ENCODE measurements around the gene SYNGR4. TPM values are rescaled to one million over a fixed set of nuclear protein-coding genes. Genes with fewer than 3 reads are reported as not detected.

Gene SYNGR4
- total RNA-seq, 2 donors from 2014 or later = 0.25 to 0.34 TPM

GRCh38 chr19:48350856-48351255, 13.3 kb upstream of the SYNGR4 start:
- peaks cover 0 to 3% of the 10 kb centered on the region in 2 donors for H3K36me3 Mint-ChIP-seq (ENCODE audit: insufficient read depth in 2 of 2)
- no peaks in the 10 kb centered on the region for H3K27me3 Mint-ChIP-seq (ENCODE audit: low read depth)
- H3K4me1 Mint-ChIP-seq (ENCODE audit: low read depth) = peaks cover 6% of the 10 kb centered on the region
- H3K4me3 Mint-ChIP-seq = no peak overlapping the region
- H3K27ac Mint-ChIP-seq = no peak overlapping the region
- ATAC-seq (replicated peaks in 1 of 2) = peak in 1 of 2 donors; percentile 5
- no peak for DNase-seq
- no peaks in the 10 kb centered on the region for H3K9me3 Mint-ChIP-seq

DNA sequence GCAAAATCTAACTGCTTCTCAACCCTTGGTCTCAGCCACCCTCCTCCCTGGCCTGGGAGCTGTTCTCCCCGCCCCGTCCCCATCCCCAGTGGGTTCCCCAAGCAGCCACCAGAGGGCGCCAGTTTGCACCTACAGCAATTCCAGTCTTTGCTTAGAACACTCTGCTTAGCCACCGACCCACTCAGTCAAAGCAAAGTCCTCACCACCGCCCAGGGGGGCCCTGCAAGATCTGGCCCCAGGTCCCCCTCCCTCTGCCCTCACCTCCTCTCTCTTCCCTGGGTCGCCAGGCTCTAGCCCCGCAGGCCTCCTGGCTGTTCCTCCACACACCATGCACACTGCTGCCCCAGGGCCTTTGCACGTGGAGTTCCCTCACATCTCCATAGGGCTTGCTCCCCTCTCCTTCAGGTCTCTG, 12.8 kb upstream of the SYNGR4 start:
- Mint-ChIP-seq H3K4me3 (no peak overlapping the region), H3K4me1 (ENCODE audit: low read depth) (peaks cover 6% of the 10 kb centered on the region), H3K36me3 (ENCODE audit: insufficient read depth in 2 of 2) (peaks cover 0 to 3% of the 10 kb centered on the region in 2 donors), H3K9me3 (no peaks in the 10 kb centered on the region), H3K27me3 (ENCODE audit: low read depth) (no peaks in the 10 kb centered on the region), H3K27ac (no peak overlapping the region)
- peak; percentile 85 to 88 for ATAC-seq (replicated peaks in 1 of 2)
- DNase-seq = peak; percentile 75 to 85

GRCh38 chr19:48353677-48354076, 10.5 kb upstream of the SYNGR4 start:
- no peak for ATAC-seq (replicated peaks in 1 of 2)
- no peak overlapping the region for H3K27ac Mint-ChIP-seq
- H3K27me3 Mint-ChIP-seq (ENCODE audit: low read depth) = no peaks in the 10 kb centered on the region
- no peaks in the 10 kb centered on the region for H3K36me3 Mint-ChIP-seq (ENCODE audit: insufficient read depth in 2 of 2)
- no peak for DNase-seq
- H3K4me1 Mint-ChIP-seq (ENCODE audit: low read depth) = no peaks in the 10 kb centered on the region
- no peak overlapping the region for H3K4me3 Mint-ChIP-seq
- H3K9me3 Mint-ChIP-seq = no peaks in the 10 kb centered on the region

- no peak overlapping the region for H3K27ac Mint-ChIP-seq
These were observed 9.7 kb upstream of the SYNGR4 start for GRCh38 chr19:48354332-48354992.

GRCh38 chr19:48355365-48355954, 8.7 kb upstream of the SYNGR4 start:
- H3K36me3 Mint-ChIP-seq (ENCODE audit: insufficient read depth in 2 of 2) = no peaks in the 10 kb centered on the region
- no peak overlapping the region for H3K27ac Mint-ChIP-seq
- no peaks in the 10 kb centered on the region for H3K27me3 Mint-ChIP-seq (ENCODE audit: low read depth)
- DNase-seq (no peak), ATAC-seq (replicated peaks in 1 of 2) (no peak)
- H3K4me3 Mint-ChIP-seq = no peak overlapping the region
- no peaks in the 10 kb centered on the region for H3K9me3 Mint-ChIP-seq
- no peaks in the 10 kb centered on the region for H3K4me1 Mint-ChIP-seq (ENCODE audit: low read depth)

More at GRCh38 chr19:48354332-48354992, 9.7 kb upstream of the SYNGR4 start:
- Mint-ChIP-seq H3K4me1 (ENCODE audit: low read depth) (no peaks in the 10 kb centered on the region), H3K27me3 (ENCODE audit: low read depth) (no peaks in the 10 kb centered on the region), H3K36me3 (ENCODE audit: insufficient read depth in 2 of 2) (no peaks in the 10 kb centered on the region), H3K9me3 (no peaks in the 10 kb centered on the region), H3K4me3 (no peak overlapping the region)
- ATAC-seq (replicated peaks in 1 of 2) (no peak), DNase-seq (no peak)

GRCh38 chr19:48359123-48359522, 5.0 kb upstream of the SYNGR4 start:
- Mint-ChIP-seq H3K27ac (no peak overlapping the region), H3K4me3 (no peak overlapping the region), H3K9me3 (no peaks in the 10 kb centered on the region), H3K4me1 (ENCODE audit: low read depth) (peaks cover 6% of the 10 kb centered on the region), H3K27me3 (ENCODE audit: low read depth) (no peaks in the 10 kb centered on the region), H3K36me3 (ENCODE audit: insufficient read depth in 2 of 2) (peaks cover 0 to 1% of the 10 kb centered on the region in 2 donors)
- no peak for DNase-seq
- no peak for ATAC-seq (replicated peaks in 1 of 2)

DNA sequence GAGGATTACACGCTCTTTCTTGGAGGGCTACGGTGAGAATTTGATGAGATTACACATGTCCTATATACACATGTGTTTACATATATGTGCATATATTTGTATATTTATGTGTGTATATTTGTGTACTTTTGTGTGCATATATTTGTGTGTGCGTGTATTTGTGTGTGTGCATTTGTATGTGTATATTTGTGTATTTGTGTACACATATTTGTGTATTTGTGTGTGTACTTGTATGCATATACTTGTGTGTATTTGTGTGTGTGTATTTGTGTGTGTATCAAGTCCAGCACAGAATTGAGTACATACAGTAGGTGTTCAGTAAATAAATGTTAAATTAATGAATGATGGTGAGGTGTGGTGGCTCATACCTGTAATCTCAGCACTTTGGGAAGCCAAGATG, 2.3 kb upstream of the SYNGR4 start:
- H3K4me3 Mint-ChIP-seq = peak overlapping the region in 1 of 2 donors; percentile 44
- ATAC-seq (replicated peaks in 1 of 2) (no peak), DNase-seq (no peak)
- no peaks in the 10 kb centered on the region for H3K27me3 Mint-ChIP-seq (ENCODE audit: low read depth)
- peaks cover 13% of the 10 kb centered on the region for H3K4me1 Mint-ChIP-seq (ENCODE audit: low read depth)
- H3K27ac Mint-ChIP-seq = no peak overlapping the region
- H3K36me3 Mint-ChIP-seq (ENCODE audit: insufficient read depth in 2 of 2) = peaks cover 0 to 1% of the 10 kb centered on the region in 2 donors
- H3K9me3 Mint-ChIP-seq = no peaks in the 10 kb centered on the region

GRCh38 chr19:48362716-48363499, 1.3 kb upstream of the SYNGR4 start:
- peak overlapping the region; percentile 91 to 93 for H3K4me3 Mint-ChIP-seq
- H3K9me3 Mint-ChIP-seq = no peaks in the 10 kb centered on the region
- H3K36me3 Mint-ChIP-seq (ENCODE audit: insufficient read depth in 2 of 2) = peaks cover 0 to 1% of the 10 kb centered on the region in 2 donors
- ATAC-seq (replicated peaks in 1 of 2) (peak; percentile 70 to 71), DNase-seq (peak; percentile 90 to 92)
- H3K4me1 Mint-ChIP-seq (ENCODE audit: low read depth) = peaks cover 13% of the 10 kb centered on the region
- no peaks in the 10 kb centered on the region for H3K27me3 Mint-ChIP-seq (ENCODE audit: low read depth)
- H3K27ac Mint-ChIP-seq = peak overlapping the region; percentile 63

DNA sequence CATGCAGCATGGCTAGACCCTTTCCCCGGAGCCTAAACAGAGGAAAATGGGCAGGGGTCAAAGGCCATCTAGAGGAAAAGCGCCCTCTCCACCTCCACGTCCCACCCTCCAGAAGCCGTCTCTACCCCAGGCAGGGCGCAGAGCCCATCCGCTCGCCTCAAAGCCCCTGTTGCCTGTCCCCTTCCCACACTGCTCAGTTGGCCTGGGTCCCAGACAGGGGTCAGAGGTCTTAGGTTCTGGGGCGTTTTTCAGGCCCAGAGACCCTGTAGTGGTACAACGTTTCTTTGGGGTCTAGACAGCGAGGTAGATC, 712 bp upstream of the SYNGR4 start:
- Mint-ChIP-seq H3K27me3 (ENCODE audit: low read depth) (no peaks in the 10 kb centered on the region), H3K36me3 (ENCODE audit: insufficient read depth in 2 of 2) (peaks cover 0 to 1% of the 10 kb centered on the region in 2 donors), H3K4me1 (ENCODE audit: low read depth) (peaks cover 13% of the 10 kb centered on the region), H3K4me3 (peak overlapping the region; percentile 91 to 93), H3K27ac (peak overlapping the region; percentile 63), H3K9me3 (no peaks in the 10 kb centered on the region)
- peak in 1 of 2 donors; percentile 36 for DNase-seq
- ATAC-seq (replicated peaks in 1 of 2) = peak; percentile 14

DNA sequence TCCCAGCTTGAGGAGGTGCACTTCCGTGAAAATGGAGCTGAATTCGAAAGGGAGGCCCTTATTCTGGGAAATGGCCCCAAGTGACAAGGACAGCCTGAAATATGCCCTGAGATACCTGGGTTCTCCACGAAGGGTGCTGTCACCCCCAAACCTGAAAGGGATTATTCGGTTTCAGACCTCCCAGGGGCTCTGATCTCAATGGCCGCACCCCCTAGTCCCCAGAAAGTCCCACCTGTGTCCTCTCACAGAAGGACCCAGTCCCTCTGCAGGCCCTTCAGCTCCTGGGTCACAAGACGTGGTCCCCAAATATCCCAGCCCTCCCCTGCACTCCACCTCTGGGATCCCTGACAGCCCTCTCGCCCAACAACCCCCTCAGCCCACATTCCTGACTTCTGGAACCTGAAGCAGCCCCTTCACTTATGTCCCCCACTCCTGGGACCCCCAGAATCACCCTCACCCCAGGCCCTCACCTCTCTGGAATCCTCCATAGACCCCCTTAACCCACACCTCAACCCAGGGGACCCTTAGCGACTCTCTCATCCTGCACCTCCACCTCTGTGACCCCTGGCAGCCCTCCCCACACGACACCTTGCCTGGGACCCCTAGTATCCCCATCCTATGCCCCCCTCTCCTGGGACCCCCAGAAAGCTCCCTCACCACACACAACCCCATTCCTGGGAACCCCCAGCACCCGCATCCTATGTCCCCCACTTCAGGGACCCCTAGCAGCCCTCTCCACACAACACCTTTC, 606 bp downstream of the SYNGR4 start:
- Mint-ChIP-seq H3K4me1 (ENCODE audit: low read depth) (peaks cover 13% of the 10 kb centered on the region), H3K27ac (peak overlapping the region; percentile 87), H3K27me3 (ENCODE audit: low read depth) (no peaks in the 10 kb centered on the region), H3K36me3 (ENCODE audit: insufficient read depth in 2 of 2) (peaks cover 0 to 1% of the 10 kb centered on the region in 2 donors), H3K9me3 (no peaks in the 10 kb centered on the region), H3K4me3 (peak overlapping the region; percentile 91 to 93)
- no peak for ATAC-seq (replicated peaks in 1 of 2)
- no peak for DNase-seq

- no peak overlapping the region for H3K4me3 Mint-ChIP-seq
- no peaks in the 10 kb centered on the region for H3K9me3 Mint-ChIP-seq
- no peaks in the 10 kb centered on the region for H3K27me3 Mint-ChIP-seq (ENCODE audit: low read depth)
- peaks cover 0 to 1% of the 10 kb centered on the region in 2 donors for H3K36me3 Mint-ChIP-seq (ENCODE audit: insufficient read depth in 2 of 2)
- no peak overlapping the region for H3K27ac Mint-ChIP-seq
- H3K4me1 Mint-ChIP-seq (ENCODE audit: low read depth) = peaks cover 13% of the 10 kb centered on the region
- ATAC-seq (replicated peaks in 1 of 2) = no peak
- no peak for DNase-seq
These were observed 1.4 kb downstream of the SYNGR4 start for GRCh38 chr19:48365602-48366001.

DNA sequence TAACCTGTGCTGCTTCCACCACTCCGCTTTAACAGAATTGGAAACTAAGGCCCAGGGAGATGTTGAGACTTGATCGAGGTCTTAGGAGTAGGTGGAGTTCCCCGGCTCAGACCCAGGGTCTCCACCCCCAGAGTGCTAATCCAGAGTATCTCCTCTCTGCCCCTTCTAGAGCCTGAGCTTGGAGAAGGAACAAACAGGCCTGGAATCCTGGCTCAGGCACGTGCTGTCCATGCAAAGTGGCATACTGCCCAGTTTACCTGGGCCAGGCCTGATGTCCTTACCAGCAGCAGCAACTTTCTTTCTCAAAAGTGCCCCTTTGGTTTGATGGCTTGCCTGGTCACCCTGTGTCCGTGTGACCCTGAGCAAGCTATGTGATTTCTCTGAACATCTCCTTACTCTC, 3.7 kb downstream of the SYNGR4 start:
- ATAC-seq (replicated peaks in 1 of 2) = no peak
- Mint-ChIP-seq H3K27me3 (ENCODE audit: low read depth) (no peaks in the 10 kb centered on the region), H3K4me3 (no peak overlapping the region), H3K9me3 (no peaks in the 10 kb centered on the region), H3K36me3 (ENCODE audit: insufficient read depth in 2 of 2) (peaks cover 0 to 1% of the 10 kb centered on the region in 2 donors), H3K4me1 (ENCODE audit: low read depth) (peaks cover 9% of the 10 kb centered on the region), H3K27ac (no peak overlapping the region)
- DNase-seq = no peak

GRCh38 chr19:48368936-48369335, 4.8 kb downstream of the SYNGR4 start:
- ATAC-seq (replicated peaks in 1 of 2) = no peak
- Mint-ChIP-seq H3K27me3 (ENCODE audit: low read depth) (no peaks in the 10 kb centered on the region), H3K9me3 (no peaks in the 10 kb centered on the region), H3K4me3 (no peak overlapping the region), H3K27ac (no peak overlapping the region), H3K4me1 (ENCODE audit: low read depth) (peaks cover 7% of the 10 kb centered on the region), H3K36me3 (ENCODE audit: insufficient read depth in 2 of 2) (peaks cover 0 to under 1% of the 10 kb centered on the region in 2 donors)
- DNase-seq = no peak
